Brain pericyte (primary cell): ENCODE results near the gene HELZ2.
"Not testable (repeated sequence)": the region's sequence is repeated elsewhere in the genome, so short reads cannot be mapped to it uniquely, and the experiment has no call there.

Experiments used
- DNase-seq: peaks from one replicate; pipeline ENCODE4 v3.0.0-alpha.2; 2012; ENCODE audit warnings: low read depth, low spot score

The HELZ2 gene

DNA sequence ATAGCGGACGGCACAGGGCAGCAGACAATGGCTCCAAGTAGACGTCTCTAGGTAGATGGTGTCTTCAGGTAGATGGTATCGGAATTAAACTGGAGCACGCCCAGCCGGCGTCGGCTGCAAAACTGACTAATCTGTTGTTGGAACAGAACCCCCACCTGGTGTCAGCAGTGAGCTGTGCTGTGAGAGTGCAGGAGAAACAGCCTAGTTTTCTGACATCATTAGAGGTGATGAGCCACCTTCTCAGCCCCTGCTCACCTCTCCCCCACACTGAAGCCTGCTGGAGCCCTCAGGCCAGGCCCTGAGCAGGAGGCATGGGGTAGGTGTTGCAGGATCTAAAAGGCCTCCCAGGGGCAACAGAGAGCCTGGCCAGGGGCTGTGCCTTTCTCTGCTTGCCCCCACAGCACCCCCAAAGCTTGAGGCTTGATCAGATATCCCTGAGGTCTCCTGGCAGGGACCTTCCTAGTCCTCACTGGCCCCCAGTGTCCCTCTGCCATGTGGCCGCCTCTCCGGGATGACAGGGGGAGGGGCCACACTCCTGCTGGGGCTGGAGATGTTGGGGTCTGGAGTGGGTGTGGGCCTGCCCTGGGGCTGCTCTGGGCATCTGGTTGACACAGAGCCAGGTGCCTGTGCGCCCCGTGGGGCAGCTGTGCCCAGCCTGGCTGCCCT is 6.9 kb upstream of the HELZ2 start:
- DNase-seq: no peak

DNA sequence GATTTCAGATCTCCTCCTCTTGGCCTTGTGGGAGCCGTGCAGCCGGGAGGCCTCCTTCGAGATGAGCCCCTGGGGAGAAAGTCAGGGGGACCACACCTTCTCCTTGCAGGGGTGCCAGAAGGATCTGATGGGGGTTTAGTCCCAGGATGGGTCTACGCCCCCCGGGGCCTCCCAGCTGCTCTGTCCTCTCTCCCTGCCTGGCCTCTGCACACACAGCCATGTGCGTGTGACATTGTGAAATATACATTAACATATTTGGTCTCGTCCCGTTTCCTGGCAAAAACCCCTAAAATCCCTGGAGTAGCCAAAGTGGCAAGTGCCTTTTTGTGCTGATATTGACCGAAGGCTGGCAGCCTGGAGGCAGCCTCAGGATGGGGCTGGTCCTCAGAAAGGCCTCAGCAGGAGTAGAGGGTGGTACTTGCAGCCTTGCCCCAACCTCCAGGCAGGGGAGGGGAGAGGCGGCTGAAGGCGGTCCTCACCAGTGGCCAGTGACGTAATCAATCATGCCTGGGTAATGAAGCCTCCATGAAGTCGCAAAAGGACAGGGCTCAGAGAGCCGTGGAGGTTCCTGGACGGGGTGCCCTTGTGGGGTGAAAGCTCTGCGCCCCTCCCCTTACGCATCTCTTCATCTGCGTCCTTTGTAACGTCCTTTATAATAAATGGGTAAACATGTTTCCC is 5.1 kb upstream of the HELZ2 start:
- no peak for DNase-seq

DNA sequence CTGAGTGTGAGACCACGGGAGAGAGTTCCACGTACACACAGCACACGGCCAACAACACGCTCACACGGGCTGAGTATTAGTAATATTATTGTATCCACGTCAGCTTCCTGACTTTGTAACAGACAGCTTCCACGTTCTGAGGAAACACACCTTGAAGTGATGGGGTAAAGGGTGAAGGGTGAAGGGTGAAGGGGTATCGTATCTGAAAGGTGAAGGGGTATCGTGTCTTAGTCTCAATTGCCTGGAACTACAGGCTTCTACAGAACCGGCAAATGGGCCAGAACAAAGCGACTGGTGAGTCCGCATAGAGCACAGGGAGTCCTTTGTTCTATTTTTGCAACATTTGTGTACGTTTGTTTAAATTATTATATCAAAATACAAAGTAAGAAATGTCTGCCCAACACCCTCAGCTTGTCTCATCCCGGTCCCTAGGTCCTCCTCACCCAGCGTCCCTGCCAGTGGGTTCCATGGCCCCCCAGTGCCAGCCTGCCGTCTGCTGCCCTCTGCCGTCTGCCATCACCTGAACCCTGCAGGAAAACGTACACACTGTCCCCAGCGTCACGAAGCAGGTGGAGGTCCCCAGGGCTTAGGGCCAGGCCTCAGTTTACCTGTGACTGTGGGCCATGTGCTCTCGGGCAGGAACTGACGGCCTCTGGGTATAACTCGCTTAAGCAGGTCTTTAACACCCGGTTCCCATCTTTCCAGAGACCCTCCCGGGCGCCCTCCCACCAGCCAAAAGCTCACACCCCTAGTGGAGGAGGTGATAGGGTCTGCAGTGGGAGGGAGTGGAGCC is 4.4 kb upstream of the HELZ2 start:
- DNase-seq: no peak

DNA sequence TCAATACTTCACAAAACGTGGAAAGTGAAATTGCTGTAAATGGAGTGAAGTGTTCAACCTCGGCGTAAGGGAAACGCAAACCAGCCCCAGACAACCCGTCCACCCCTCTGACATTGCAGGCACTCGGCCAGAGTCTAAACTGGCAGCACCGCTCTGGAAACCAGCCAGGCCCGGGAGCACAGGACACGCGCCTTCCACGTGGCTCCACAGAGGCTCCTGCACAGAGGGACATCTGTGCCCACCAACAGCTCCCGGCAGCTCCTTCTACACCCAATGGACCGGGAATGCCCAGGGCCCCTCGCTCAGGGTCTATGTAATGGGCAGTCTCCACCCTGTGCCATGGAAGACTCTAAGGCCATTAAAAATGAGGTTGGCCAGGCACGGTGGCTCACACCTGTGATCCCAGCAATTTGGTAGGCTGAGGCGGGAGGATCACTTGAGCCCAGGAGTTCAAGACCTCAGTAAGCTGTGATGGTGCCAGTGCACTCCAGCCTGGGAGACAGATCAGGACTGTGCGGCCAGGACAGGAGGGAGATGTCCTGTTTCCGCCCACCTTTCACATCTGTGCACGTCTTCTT is 3.4 kb upstream of the HELZ2 start:
- DNase-seq: no peak

DNA sequence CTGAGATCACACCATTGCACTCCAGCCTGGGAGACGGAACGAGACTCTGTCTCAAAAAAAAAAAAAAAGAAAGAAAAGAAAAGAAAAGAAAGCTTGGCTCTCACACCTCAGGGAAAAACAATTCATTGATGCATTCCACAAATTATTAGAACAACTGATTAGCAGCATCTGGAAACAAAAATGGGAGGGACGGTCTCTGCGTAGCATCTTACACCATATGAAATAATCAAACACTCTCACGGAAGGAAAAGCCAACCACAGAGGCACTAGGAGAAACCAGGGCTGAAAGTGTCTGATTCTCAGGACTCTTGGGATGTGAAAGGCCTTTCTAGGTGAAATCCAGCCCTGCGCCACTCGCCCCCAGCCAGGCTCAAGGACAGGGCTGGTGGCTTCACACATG is 2.3 kb upstream of the HELZ2 start:
- no peak for DNase-seq

DNA sequence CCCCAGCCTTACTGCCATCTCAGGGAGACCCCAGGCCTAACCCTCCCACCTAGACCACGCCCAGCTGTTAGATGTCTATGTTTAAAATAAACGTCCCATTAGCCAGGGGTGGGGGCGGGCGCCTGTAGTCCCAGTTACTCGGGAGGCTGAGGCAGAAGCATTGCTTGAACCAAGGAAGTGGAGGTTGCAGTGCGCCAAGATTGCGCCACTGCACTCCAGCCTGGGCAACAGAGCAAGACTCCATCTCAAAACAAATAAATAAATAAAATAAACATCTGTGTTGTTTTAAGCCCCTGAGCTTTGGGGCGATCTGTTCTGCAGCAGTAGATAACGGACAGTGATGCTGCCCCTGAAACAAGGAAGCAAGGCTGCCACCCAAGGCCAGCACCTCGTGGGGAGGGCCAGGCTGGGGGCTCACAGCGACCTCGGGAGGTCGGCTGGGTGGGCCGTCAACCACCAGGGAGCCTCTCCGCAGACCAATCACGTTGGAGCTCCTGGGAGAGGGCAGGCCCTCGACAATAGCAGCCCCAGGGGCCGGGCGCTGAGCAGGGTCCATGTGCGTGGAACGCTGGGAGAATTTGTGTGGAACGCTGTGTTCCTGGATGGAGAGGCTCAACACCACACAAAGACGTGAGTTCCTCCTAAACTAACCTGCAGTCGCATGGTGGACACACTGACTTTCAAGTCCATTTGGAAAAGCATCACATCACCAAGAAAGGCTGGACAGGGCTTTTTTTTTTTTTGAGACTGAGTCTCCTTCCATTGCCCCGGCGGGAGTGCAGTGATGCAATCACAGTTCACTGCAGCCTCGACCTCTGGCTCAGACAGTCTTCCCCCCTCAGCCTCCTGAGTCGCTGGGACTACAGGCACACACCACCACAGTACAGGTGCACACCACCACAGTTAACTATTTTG is 1.0 kb upstream of the HELZ2 start:
- no peak for DNase-seq

DNA sequence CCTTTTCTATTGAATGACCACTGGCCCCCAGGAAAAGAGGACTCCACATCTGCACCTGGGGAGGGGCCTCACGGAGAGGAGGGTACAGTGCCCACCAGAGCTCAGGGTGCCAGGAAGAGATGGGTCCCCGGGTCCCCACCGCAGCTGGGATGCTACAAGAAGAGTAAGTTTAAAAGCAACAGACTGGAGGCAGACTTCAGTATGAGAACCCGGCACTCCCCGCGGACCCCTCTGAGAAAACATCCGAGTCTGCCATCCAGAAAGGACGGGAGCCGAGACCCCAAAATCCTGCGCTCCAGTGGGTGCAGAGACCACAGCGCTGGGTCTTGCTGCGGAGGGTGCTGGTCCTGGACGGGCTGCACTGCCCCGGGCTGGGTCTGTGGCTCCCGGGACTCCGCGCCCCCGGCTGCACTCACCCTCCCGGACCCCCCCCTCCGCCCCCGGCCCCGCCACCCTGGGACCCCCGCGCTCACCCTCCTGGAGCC is 350 bp downstream of the HELZ2 start:
- DNase-seq: no peak

DNA sequence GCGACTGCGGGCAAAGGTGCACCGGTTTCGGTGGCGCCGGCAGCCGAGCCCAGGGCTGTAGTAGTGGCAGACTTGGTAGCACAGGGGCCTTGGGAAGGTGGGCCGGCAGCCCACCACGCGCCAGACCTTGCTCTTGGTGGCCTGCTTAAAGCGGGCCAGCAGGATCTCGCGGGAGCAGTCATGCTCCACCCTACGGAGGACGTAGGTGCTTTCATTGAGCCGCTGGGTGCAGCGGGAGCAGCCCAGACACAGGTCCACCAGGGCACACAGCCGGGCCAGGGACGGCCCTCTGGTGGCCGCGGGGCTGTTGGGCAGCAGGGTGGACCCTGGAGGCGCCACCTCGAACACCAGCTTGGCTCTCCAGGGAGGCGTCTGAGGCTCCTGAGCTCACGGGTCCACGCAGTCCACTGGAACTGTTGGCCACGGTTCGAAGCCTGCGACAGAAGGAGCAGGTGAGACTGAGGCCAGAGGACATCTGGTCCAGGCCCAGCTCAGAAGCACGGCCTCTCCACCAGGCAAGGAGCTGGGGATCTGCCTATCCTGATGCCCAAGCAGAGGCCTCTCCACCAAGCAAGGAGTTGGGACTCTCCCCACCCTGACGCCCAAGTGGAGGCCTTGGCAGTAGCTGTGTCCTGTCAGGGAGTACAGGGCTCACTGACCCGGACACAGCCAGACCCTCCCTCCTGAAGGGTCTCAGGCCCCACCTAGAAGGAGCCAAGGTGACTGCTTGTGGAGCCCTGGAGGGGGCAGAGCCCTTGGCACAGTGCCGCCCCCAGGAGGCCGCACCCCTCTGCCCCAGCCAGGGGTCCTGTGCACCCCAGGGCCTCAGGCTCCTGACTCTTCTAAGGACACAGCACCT is 1.0 kb downstream of the HELZ2 start:
- DNase-seq: no peak

DNA sequence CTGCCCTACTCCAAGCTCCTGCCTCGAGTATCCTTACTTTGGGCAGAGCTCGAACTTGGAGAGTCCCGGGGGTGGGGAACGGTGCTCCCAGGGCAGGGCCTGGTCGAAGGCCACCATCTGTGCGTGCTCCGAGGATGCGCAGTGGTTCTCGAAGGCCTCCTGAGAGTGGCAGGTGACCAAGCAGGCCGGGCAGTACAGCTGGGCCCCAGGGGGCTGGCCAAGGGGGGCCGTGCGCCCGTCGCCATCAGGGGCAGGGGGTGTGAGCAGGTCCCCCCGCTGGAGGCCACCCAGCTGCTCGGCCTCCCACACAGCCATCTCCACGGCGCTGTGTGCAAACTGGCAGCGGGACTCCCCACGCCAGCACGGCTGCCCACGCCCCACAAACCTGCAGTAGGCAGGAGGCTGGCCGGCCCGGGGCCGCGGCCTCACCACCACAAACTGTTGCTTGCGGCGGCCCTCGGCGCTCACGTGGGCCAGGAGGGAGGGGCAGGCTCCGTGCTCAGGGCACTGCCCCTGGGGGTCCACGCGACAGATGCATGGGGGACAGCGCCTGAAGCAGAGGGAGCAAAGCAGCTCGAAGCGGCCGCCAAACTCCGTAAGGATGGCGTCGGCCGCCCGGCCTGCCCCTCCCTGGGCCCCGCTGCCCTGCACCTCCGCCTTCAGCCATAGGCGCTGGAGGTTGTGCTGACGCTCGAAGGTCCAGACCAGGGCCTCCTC is 1.8 kb downstream of the HELZ2 start:
- no peak for DNase-seq

DNA sequence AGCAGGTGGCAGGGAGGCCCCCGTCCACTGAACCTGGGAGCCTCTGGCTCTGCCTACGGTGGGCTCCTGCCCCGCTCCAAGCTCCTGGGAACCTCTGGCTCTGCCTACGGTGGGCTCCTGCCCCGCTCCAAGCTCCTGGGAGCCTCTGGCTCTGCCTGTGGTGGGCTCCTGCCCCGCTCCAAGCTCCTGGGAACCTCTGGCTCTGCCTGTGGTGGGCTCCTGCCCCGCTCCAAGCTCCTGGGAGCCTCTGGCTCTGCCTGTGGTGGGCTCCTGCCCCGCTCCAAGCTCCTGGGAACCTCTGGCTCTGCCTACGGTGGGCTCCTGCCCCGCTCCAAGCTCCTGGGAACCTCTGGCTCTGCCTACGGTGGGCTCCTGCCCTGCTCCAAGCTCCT is 3.0 kb downstream of the HELZ2 start:
- not testable (repeated sequence) for DNase-seq

DNA sequence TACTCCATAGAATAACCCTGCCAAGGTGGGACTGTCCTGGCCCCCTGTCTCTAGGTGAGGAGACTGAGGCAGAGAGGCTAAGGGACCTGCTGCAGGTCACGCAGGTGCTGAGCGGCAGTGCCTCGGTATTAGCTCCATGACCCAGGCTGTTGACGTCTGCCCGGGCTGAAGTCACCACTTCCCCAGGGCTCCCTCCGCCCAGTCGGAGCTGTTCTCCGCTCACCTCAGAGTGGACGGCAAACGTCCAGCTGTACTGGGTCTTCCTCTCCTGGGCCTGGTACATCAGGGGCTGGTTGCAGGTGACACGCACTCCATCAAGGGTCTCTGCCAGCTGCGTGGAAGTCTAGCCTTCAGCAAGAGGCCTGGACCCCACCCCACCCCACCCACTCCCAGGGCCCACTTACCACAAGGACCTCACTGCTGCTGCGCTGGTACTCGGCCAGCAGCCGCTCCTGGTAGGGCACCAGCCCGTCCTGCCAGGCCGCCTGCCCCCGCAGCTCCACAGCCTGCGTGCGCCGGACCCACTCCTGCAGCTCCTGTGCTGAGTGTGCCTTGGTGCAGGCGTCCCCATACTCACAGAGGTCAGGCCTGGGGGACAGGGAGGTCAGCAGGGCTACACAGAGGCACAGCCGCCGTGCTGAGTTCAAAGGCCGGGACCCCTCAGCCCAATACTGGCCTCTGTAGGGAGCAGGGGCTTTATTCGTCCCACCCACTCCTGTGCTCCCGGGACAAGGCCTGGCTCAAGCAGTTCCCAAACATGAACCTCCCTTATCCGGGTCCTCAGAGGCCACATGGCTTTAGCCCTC is 3.6 kb downstream of the HELZ2 start:
- no peak for DNase-seq

DNA sequence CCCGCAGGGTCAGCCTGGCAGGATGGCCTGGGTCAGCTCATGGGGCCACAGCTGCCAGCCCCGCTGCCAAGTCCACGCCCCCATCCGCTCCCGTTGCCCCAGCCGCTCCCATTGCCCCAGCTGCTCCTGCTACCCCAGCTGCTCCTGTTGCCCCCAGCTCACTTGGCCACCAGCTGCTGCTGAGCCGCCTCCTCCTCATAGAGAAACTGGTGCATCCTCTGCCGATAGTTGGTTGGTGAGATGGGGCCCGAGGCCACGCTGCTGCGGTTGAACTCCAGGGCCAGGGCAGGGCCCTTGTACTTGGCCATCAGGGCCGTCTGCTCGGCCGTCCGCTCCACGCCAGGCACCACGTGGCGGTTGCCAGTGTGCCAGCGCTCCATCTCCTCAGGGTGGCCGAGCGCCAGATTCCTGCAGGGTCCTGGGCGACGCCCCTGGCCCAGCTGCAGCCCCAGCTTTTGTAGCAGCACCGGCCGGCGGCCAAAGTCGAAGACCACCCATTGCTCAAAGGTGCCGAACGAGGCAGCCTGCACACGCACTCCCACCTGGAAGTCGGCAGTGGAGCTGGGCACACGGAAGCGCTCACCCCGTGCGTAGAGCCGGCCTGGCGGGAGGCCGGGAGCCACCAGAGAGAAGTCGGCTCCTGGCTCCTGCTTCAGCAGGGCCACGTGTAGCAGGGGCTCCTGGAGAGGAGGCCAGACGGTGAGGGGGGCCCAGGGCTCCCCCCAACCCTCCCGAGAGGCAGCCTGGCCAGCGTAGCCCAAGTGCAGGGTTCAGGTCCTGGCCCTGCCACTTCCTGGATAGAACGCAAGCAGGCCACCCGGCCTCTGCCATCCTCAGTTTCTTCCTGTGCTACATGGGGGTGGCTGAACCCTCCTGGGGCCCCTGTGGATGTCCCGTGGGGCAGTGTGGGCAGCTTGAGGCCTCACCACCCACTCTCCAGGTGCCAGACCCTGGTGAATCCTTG is 4.8 kb downstream of the HELZ2 start:
- no peak for DNase-seq

DNA sequence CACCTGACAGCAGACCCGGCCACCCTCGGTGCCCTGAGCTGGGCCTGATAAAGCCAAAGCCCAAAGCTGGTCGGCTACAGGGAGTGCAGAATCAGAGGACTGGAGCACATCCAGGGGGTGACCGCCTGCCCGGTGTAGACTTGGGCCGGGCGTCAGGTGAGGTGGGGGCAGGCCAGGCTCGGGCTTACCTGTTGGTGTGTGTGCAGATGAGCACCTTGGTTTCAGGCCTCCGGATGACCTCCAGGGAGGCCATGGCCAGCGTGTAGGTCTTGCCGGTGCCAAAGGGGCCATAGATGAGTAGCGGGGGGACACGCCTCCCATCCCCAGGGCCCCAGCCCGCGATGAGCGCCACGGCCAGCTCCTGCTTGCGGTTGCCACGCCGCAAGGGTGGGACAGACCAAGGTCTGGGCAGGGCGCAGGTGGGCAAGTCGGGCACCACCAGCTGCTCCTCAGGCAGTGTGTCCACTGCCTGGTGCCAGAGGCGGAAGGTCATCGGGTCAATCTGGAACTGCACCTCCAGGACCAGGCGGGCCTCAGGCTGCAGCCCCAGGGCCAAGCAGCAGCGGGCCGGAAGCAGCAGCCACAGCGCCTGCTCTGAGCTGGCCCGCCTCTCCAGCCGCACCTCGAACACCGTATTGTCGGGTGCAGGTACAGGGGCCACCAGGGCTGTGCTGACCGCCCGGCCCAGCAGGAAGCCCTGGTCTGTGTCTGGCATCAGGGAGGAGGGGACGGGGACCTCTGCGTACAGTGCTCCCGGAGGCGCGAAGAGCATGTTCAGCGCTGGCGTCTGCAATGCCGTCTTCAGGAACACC is 5.7 kb downstream of the HELZ2 start:
- no peak for DNase-seq

DNA sequence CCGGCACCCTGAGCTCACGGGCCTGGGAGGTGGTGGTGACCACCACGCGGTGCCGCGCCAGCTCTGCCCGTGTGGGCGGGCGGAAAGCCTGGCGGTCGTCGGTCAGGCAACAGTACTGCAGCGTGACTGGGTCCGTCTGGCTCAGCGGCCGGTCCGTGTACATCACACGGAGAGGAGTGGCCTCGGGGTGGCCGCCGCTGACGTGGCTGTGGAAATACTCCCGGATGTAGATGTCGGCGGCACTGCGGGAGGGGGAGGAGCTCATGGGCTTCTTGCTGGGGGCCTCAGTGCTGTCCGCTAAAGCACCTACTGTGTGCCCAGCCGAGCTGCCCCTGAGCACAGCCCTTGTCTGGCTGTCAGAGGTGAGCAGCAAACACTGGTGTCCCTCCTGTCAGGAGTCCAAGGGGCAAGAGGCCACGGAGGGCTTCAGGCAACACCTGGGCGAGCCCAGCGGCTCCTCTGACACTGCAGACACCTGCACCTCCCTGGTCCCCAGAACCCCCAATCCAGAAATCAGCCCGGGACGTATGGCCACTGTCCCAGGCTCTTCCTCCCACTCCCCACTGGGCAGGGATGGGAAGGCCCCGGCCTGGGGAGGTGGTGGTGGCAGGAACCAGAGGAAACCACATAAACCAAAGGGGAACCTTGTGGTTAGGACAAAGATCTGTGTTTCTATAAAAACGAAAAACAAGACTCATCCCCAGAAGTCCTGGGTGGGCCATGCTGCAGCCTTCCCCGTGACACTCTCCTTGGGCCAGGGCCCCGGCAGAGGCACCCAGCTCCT is 6.5 kb downstream of the HELZ2 start:
- no peak for DNase-seq

DNA sequence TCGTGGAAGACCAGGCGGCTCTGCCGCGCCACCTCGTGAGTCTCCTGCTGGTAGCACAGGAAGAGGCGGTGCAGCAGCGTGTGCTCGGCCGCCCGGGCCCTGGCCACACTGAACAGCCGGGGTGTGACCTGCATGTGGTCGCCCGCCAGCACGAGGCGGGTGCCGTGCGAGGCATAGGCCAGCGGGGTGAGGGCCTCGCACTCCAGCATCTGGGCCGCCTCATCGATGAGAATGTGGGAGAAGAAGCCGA is 7.0 kb downstream of the HELZ2 start:
- DNase-seq: no peak

DNA sequence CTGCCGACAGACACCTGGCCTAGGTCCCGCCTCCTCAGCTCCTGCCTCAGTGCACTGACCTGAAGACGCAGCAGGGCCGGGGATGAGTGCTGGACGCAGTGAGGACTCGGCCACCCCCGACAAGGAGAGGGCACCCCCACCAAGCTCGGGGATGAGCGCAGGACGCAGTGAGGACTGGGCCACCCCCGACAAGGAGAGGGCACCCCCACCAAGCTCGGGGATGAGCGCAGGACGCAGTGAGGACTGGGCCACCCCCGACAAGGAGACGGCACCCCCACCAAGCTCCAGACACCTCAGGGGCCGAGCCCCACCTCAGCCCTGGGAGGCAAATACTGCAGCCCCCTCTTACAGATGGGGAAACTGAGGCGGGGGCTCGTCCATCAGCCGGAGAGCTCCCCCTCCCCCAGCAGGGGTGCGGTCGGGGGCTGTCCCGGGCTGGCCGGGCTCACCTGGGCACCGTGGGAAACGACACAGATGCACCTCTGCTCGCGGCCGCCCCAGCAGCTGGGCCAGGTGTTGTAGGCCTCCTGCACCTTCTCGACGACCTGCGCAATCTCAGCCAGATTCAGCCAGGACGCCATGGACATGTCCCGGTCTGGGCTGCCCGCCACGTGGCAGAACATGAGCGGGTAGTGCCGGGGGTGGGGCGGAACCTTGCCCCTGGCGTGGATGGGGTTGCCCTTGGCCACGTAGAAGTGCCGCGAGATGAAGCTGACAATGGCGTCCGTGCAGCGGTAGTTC is 7.5 kb downstream of the HELZ2 start:
- DNase-seq: no peak
